HUES64 (cell line): ENCODE results near the gene ATG101.

Source experiments
- H3K27ac ChIP-seq: 2 replicates; pipeline ENCODE4 v1.7.0; 2013; ENCODE audit warnings: low read depth, low read length, inconsistent platforms
- H3K27me3 ChIP-seq: 2 replicates; pipeline ENCODE4 v1.6.1; 2013; ENCODE audit warnings: mild to moderate bottlenecking, low read length; ENCODE audit not compliant: insufficient read depth
- H3K36me3 ChIP-seq: 2 replicates; pipeline ENCODE4 v1.6.1; 2013; ENCODE audit warnings: mild to moderate bottlenecking, low read length; ENCODE audit not compliant: insufficient read depth
- H3K4me1 ChIP-seq: 2 replicates; pipeline ENCODE4 v1.6.1; 2013; ENCODE audit warnings: mild to moderate bottlenecking, low read length, moderate library complexity; ENCODE audit not compliant: insufficient read depth
- H3K4me3 ChIP-seq: 2 replicates; pipeline ENCODE4 v1.5.1; 2013; ENCODE audit warnings: mild to moderate bottlenecking, low read length, moderate library complexity
- H3K9ac ChIP-seq: 2 replicates; pipeline ENCODE4 v1.6.1; 2013; ENCODE audit warnings: mild to moderate bottlenecking, low read depth, low read length
- H3K9me3 ChIP-seq: 2 replicates; pipeline ENCODE4 v1.6.1; 2013; ENCODE audit warnings: low read depth, low read length; ENCODE audit not compliant: insufficient read depth
- WGBS: fragments of 150-250, 120-280 bp; methylation state at CpG from one replicate; pipeline ENCODE4 v1.1.7; 2013; ENCODE audit warnings: missing lambda C conversion rate; 5-methylcytosine and 5-hydroxymethylcytosine counted together

Gene ATG101

DNA sequence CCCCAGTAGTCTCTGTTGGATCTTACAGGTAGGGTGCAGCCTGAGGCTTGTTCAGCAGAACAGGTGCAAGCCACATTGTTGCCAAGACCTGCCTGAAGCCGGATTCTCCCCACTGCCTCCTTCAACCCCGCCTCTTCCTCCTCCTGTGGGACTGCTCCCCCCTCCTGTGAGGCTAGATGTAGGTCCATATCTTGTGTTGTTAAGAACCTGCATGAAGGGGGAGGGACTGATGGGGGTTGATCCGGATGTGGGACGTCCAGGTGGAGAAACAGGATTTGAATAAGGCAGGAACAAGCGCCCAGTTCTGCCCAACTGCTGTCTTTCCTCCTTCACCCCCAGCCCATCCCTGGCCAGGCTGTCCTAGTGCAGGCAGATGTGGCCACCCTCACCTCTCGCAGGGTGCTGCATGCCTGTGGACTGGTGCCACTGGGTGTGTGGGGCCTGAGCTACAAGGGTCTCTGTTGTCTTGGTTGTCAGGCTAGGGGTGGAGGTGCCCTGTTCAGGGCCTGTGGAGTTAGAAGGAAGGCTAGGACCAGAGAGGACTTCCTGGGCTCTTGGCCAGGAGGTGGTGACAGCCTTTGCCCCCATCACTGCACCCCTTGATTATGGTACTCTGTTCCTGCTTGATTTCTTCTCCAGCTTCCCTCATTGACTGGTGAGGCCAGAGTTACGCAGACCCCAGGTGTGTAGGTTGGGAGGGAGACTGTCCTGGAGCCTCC, 17.2 kb upstream of the ATG101 start:
- no peaks in the 10 kb centered on the region for H3K9me3 ChIP-seq
- H3K4me3 ChIP-seq: no peak overlapping the region; the same call in 1 of the 2 replicates
- H3K27me3 ChIP-seq: peaks cover 45% of the 10 kb centered on the region
- no peak overlapping the region for H3K27ac ChIP-seq
- H3K9ac ChIP-seq: no peak overlapping the region
- WGBS: 55% methylated on average over 7 of the region's 7 CpGs
- H3K4me1 ChIP-seq: peaks cover 12% of the 10 kb centered on the region; the same call in 1 of the 2 replicates
- H3K36me3 ChIP-seq: peaks cover 2% of the 10 kb centered on the region

DNA sequence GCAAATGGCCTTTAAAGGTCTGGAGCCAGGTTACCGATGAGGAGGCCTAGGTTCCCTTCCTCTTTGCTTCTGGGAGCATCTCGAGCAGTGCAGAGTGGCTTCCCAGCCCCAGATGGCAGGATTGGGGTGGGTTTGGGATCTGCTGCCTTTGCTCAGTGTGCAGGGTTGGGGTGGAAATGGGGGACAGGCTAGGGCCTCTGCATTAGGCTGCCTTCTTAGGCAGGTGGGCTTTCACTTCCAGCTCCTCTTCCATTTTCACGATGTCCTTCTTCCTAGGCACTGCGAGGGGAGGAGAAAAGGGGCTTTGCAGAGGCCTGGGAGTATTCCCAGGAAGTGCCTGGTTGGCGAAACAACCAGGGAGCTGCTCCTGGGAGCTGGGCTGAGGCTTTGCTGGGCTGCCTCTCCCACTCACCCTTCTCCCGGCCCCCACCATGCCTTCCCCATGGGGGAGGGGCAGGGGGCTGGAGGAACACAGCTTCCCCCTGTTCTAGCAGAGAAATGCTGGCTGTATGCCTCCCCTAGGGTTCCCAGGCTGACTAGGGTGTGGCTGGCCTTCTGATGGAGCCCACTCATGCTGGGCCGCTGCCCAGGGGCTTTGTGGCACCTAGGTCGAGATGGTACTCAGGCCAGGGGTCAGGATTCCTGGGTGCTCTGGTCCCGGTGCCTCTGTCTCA, 16.1 kb upstream of the ATG101 start:
- no peak overlapping the region for H3K9ac ChIP-seq

GRCh38 chr12:52054231-52054832, 15.4 kb upstream of the ATG101 start:
- WGBS: 94% methylated on average over 21 of the region's 21 CpGs
- H3K4me3 ChIP-seq: no peak overlapping the region
- no peaks in the 10 kb centered on the region for H3K9me3 ChIP-seq
- H3K4me1 ChIP-seq: peaks cover 12% of the 10 kb centered on the region; the same call in 1 of the 2 replicates
- peaks cover 8% of the 10 kb centered on the region for H3K36me3 ChIP-seq
- peaks cover 36% of the 10 kb centered on the region for H3K27me3 ChIP-seq
- no peak overlapping the region for H3K27ac ChIP-seq
- no peak overlapping the region for H3K9ac ChIP-seq

More for the DNA sequence above, 16.1 kb upstream of the ATG101 start:
- no peak overlapping the region for H3K27ac ChIP-seq
- no peaks in the 10 kb centered on the region for H3K9me3 ChIP-seq
- peaks cover 3% of the 10 kb centered on the region for H3K36me3 ChIP-seq
- H3K4me1 ChIP-seq: peaks cover 12% of the 10 kb centered on the region; the same call in 1 of the 2 replicates
- 88% methylated on average over 7 of the region's 9 CpGs for WGBS
- H3K27me3 ChIP-seq: peaks cover 42% of the 10 kb centered on the region
- H3K4me3 ChIP-seq: no peak overlapping the region

GRCh38 chr12:52054833-52055730, 14.7 kb upstream of the ATG101 start:
- no peak overlapping the region for H3K27ac ChIP-seq
- no peak overlapping the region for H3K4me3 ChIP-seq
- peaks cover 8% of the 10 kb centered on the region for H3K36me3 ChIP-seq
- no peaks in the 10 kb centered on the region for H3K9me3 ChIP-seq
- H3K4me1 ChIP-seq: peaks cover 10% of the 10 kb centered on the region; the same call in 1 of the 2 replicates
- H3K9ac ChIP-seq: no peak overlapping the region
- 93% methylated on average over 20 of the region's 21 CpGs for WGBS
- H3K27me3 ChIP-seq: peaks cover 28% of the 10 kb centered on the region

- Histone ChIP-seq H3K27me3 (peaks cover 19% of the 10 kb centered on the region), H3K9me3 (no peaks in the 10 kb centered on the region), H3K4me1 (peaks cover 6% of the 10 kb centered on the region; the same call in 1 of the 2 replicates), H3K27ac (no peak overlapping the region), H3K36me3 (peaks cover 8% of the 10 kb centered on the region), H3K9ac (no peak overlapping the region), H3K4me3 (no peak overlapping the region)
- 91% methylated on average over 27 of the region's 27 CpGs for WGBS
These were observed 13.8 kb upstream of the ATG101 start for GRCh38 chr12:52055731-52056711.

DNA sequence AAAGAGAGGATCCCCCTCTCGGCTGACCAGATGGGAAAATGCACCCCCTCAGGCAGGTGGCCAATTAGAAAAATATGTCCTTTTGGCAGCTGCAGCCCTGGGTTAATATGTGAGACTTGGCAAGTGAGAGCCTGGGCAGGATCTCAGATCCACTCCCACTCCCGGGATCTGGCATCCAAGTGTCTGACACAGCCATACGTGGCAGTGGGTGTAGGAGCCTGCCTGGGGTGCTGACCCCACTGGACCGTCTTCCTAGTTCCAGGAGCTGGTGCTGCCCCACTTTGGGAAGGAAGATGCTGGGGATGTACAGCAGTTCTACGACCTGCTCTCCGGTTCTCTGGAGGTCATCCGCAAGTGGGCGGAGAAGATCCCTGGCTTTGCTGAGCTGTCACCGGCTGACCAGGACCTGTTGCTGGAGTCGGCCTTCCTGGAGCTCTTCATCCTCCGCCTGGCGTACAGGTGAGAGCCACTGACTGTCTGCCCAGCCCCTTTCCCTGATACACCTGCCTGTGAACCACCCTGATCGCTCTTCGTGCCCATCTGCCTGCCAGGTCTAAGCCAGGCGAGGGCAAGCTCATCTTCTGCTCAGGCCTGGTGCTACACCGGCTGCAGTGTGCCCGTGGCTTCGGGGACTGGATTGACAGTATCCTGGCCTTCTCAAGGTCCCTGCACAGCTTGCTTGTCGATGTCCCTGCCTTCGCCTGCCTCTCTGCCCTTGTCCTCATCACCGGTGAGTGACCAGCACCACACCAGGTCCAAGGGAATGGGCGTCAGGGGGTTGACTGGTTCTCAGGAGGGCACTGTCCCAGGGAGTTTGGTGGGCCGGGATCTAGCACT, 12.8 kb upstream of the ATG101 start:
- 92% methylated on average over 23 of the region's 23 CpGs for WGBS
- Histone ChIP-seq H3K9ac (no peak overlapping the region), H3K27me3 (peaks cover 11% of the 10 kb centered on the region), H3K4me3 (no peak overlapping the region), H3K27ac (no peak overlapping the region), H3K36me3 (peaks cover 8% of the 10 kb centered on the region), H3K9me3 (no peaks in the 10 kb centered on the region), H3K4me1 (peaks cover under 1% of the 10 kb centered on the region; the same call in 1 of the 2 replicates)

GRCh38 chr12:52057638-52058576, 11.9 kb upstream of the ATG101 start:
- Histone ChIP-seq H3K4me3 (no peak overlapping the region), H3K27me3 (peaks cover 2% of the 10 kb centered on the region), H3K4me1 (no peaks in the 10 kb centered on the region), H3K9ac (no peak overlapping the region), H3K27ac (no peak overlapping the region), H3K9me3 (no peaks in the 10 kb centered on the region), H3K36me3 (peaks cover 8% of the 10 kb centered on the region)
- 90% methylated on average over 14 of the region's 14 CpGs for WGBS

DNA sequence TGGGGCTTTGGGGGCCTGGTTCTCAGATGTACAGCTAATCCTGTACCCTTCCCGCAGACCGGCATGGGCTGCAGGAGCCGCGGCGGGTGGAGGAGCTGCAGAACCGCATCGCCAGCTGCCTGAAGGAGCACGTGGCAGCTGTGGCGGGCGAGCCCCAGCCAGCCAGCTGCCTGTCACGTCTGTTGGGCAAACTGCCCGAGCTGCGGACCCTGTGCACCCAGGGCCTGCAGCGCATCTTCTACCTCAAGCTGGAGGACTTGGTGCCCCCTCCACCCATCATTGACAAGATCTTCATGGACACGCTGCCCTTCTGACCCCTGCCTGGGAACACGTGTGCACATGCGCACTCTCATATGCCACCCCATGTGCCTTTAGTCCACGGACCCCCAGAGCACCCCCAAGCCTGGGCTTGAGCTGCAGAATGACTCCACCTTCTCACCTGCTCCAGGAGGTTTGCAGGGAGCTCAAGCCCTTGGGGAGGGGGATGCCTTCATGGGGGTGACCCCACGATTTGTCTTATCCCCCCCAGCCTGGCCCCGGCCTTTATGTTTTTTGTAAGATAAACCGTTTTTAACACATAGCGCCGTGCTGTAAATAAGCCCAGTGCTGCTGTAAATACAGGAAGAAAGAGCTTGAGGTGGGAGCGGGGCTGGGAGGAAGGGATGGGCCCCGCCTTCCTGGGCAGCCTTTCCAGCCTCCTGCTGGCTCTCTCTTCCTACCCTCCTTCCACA, 11.0 kb upstream of the ATG101 start:
- Histone ChIP-seq H3K4me3 (no peak overlapping the region), H3K36me3 (peaks cover 8% of the 10 kb centered on the region), H3K9ac (no peak overlapping the region), H3K27ac (no peak overlapping the region), H3K9me3 (no peaks in the 10 kb centered on the region), H3K4me1 (no peaks in the 10 kb centered on the region), H3K27me3 (no peaks in the 10 kb centered on the region)
- WGBS: 91% methylated on average over 24 of the region's 25 CpGs
